ENCODE data around the gene PHOSPHO2.

DNA sequence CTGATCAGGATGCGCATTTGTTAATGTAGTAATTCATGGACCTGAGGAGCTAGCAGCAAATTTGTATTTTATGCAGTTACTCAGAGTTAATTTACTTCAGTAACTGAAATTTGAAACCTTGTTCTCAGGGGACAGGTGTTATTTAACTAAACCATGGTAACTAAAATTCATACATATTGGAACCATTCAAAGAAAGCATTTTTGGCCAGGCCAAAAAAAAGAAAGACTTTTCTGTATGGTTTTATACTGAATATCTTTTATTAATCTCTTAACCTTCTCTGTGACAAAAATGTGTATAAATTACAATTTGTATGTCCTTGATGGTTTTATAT lies 35.0 kb downstream of the PHOSPHO2 start:
- TF ChIP-seq CTCF (IDR thresholded peaks at IDR 0.05; ENCODE audit: insufficient read depth, low read length) (no peak), SPI1 (IDR thresholded peaks at IDR 0.05; ENCODE audit: borderline replicate concordance, low read depth) (no peak)

Measured in HL-60 (cell line).